HepG2 (cell line): ENCODE measurements around the gene ADH5.

Source experiments
- ARNTL ChIP-seq: sonication (generic); formaldehyde crosslinking; IDR thresholded peaks from 2 replicates; pipeline ENCODE4 v1.4.0; 2020; ENCODE audit warnings: mild to moderate bottlenecking, missing genetic modification reagents
- CBX5 ChIP-seq: sonication (generic); formaldehyde crosslinking; IDR thresholded peaks from 2 replicates; pipeline ENCODE4 v1.4.0; 2020; ENCODE audit warnings: missing genetic modification reagents, borderline replicate concordance
- CTCF ChIP-seq: sonication (generic); formaldehyde crosslinking; IDR thresholded peaks from 2 replicates; pipeline ENCODE4 v1.5.0; 2020; ENCODE audit warnings: mild to moderate bottlenecking, missing genetic modification reagents, moderate library complexity
- KLF16 ChIP-seq, 2 experiments: sonication (generic) in 1 of 2; formaldehyde crosslinking in 1 of 2; IDR thresholded peaks; 2 replicates each; pipeline versions ENCODE4 v1.6.1 to v1.8.0; 2016 to 2023; ENCODE audit warnings: missing genetic modification reagents in 2 of 2, missing compliant biosample characterization in 1 of 2
- KLF6 ChIP-seq: IDR thresholded peaks from 2 replicates; pipeline ENCODE4 v1.8.0; 2016; ENCODE audit warnings: missing biosample characterization, missing genetic modification reagents
- NFE2L2 ChIP-seq: fragments of 150-350 bp; IDR thresholded peaks from 2 replicates; pipeline ENCODE4 v1.6.1; 2014; ENCODE audit warnings: low read length
- NKX3-1 ChIP-seq: sonication (generic); formaldehyde crosslinking; IDR thresholded peaks from 2 replicates; pipeline ENCODE4 v1.5.0; 2020; ENCODE audit warnings: missing genetic modification reagents
- POLR2AphosphoS5 ChIP-seq: IDR thresholded peaks from 2 replicates; pipeline ENCODE4 v1.6.1; 2012; ENCODE audit warnings: low read depth, low read length
- ZBTB2 ChIP-seq: sonication (generic); formaldehyde crosslinking; IDR thresholded peaks from 2 replicates; pipeline ENCODE4 v1.8.0; 2022; ENCODE audit warnings: low read depth, missing genetic modification reagents
- ZNF335 ChIP-seq: sonication (generic); formaldehyde crosslinking; IDR thresholded peaks from 2 replicates; pipeline ENCODE4 v1.4.0; 2020; ENCODE audit warnings: missing genetic modification reagents
- ZNF766 ChIP-seq: sonication (generic); formaldehyde crosslinking; IDR thresholded peaks from 2 replicates; pipeline ENCODE4 v1.5.0; 2020; ENCODE audit warnings: missing genetic modification reagents, borderline replicate concordance
- TF ChIP-seq, protein P1 (sequence below): sonication (generic); formaldehyde crosslinking; IDR thresholded peaks from 2 replicates; pipeline ENCODE4 v1.4.0; 2020; ENCODE audit warnings: mild to moderate bottlenecking, missing genetic modification reagents
- TF ChIP-seq, protein P2 (sequence below), 2 experiments: IDR thresholded peaks; 2 replicates each; pipeline ENCODE4 v1.6.1; 2011 to 2012; ENCODE audit warnings: low read length in 2 of 2, borderline replicate concordance in 1 of 2, low read depth in 1 of 2, mild to moderate bottlenecking in 1 of 2, moderate library complexity in 1 of 2

GRCh38 chr4:99028187-99028586 is 60.4 kb downstream of the ADH5 start:
- TF ChIP-seq KLF6 (CRISPR knock-in tag) (no peak), ARNTL (CRISPR knock-in tag) (no peak), CBX5 (CRISPR knock-in tag) (no peak), ZNF766 (CRISPR knock-in tag) (no peak), ZNF335 (CRISPR knock-in tag) (no peak), NKX3-1 (CRISPR knock-in tag) (no peak), CTCF (no peak), KLF16 (CRISPR knock-in tag; IDR thresholded peaks at IDR 0.05) (no peak), POLR2AphosphoS5 (no peak), NFE2L2 (no peak), ZBTB2 (CRISPR knock-in tag) (no peak)
- TF ChIP-seq, protein P1, sequence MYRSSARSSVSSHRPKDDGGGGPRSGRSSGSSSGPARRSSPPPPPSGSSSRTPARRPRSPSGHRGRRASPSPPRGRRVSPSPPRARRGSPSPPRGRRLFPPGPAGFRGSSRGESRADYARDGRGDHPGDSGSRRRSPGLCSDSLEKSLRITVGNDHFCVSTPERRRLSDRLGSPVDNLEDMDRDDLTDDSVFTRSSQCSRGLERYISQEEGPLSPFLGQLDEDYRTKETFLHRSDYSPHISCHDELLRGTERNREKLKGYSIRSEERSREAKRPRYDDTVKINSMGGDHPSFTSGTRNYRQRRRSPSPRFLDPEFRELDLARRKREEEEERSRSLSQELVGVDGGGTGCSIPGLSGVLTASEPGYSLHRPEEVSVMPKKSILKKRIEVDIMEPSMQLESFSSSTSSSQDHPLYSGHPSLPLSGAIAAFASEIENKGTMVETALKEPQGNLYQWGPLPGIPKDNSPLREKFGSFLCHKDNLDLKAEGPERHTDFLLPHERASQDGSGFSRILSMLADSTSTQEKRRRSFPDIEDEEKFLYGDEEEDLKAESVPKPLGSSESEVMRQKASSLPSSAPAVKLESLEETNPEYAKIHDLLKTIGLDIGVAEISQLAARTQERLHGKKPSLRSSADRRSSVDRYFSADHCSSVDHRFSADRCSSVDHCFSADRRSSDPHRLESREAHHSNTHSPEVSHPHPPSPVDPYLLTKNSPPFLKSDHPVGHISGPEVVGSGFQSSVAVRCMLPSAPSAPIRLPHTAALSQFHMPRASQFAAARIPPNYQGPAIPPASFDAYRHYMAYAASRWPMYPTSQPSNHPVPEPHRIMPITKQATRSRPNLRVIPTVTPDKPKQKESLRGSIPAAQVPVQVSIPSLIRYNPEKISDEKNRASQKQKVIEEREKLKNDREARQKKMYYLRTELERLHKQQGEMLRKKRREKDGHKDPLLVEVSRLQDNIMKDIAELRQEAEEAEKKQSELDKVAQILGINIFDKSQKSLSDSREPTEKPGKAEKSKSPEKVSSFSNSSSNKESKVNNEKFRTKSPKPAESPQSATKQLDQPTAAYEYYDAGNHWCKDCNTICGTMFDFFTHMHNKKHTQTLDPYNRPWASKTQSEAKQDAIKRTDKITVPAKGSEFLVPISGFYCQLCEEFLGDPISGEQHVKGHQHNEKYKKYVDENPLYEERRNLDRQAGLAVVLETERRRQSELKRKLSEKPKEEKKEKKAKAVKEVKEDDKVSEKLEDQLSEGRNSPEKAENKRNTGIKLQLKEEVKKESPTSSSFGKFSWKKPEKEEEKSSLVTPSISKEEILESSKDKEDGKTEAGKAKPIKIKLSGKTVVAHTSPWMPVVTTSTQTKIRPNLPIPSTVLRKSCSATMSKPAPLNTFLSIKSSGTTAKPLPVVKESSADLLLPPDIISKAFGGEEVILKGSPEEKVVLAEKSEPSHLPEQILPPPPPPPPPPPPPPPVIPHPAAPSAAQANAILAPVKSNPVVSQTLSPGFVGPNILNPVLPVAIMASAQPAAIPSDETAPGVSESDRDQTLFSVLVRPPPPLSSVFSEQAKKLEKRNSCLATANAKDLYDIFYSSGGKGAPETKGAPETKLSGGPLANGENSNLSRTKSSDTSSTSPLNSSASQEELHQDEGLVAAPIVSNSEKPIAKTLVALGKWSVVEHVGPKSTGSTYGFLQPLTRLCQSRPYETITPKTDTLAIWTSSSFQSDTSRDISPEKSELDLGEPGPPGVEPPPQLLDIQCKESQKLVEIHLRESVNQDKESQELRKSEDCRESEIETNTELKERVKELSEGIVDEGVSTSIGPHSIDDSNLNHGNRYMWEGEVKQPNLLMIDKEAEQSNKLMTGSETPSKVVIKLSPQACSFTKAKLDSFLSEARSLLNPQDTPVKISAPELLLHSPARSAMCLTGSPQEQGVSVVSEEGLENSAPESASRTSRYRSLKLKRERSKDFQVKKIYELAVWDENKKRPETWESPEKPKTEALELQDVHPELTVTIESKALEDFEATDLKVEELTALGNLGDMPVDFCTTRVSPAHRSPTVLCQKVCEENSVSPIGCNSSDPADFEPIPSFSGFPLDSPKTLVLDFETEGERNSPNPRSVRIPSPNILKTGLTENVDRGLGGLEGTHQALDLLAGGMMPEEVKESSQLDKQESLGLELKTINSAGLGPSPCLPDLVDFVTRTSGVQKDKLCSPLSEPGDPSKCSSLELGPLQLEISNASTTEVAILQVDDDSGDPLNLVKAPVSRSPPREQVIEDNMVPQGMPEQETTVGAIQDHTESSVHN: no peak
- TF ChIP-seq, protein P2, sequence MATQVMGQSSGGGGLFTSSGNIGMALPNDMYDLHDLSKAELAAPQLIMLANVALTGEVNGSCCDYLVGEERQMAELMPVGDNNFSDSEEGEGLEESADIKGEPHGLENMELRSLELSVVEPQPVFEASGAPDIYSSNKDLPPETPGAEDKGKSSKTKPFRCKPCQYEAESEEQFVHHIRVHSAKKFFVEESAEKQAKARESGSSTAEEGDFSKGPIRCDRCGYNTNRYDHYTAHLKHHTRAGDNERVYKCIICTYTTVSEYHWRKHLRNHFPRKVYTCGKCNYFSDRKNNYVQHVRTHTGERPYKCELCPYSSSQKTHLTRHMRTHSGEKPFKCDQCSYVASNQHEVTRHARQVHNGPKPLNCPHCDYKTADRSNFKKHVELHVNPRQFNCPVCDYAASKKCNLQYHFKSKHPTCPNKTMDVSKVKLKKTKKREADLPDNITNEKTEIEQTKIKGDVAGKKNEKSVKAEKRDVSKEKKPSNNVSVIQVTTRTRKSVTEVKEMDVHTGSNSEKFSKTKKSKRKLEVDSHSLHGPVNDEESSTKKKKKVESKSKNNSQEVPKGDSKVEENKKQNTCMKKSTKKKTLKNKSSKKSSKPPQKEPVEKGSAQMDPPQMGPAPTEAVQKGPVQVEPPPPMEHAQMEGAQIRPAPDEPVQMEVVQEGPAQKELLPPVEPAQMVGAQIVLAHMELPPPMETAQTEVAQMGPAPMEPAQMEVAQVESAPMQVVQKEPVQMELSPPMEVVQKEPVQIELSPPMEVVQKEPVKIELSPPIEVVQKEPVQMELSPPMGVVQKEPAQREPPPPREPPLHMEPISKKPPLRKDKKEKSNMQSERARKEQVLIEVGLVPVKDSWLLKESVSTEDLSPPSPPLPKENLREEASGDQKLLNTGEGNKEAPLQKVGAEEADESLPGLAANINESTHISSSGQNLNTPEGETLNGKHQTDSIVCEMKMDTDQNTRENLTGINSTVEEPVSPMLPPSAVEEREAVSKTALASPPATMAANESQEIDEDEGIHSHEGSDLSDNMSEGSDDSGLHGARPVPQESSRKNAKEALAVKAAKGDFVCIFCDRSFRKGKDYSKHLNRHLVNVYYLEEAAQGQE (IDR thresholded peaks at IDR 0.05; ENCODE audit: borderline replicate concordance in 1 of 2, low read depth in 1 of 2, low read length in 2 of 2): no peak
